Stimulated activated CD4-positive, alpha-beta T cell treated with anti-CD3 and anti-CD28 coated beads, TNF-alpha, amount 100 ng/mL, for 48 hours (primary cell): Measurements from ENCODE around the gene CDH13.

Source experiments
- DNase-seq, 3 donors: peaks; one replicate each; pipeline ENCODE4 v3.0.0-alpha.2; 2020; ENCODE audit warnings: low read depth in 3 of 3

The CDH13 gene

DNA sequence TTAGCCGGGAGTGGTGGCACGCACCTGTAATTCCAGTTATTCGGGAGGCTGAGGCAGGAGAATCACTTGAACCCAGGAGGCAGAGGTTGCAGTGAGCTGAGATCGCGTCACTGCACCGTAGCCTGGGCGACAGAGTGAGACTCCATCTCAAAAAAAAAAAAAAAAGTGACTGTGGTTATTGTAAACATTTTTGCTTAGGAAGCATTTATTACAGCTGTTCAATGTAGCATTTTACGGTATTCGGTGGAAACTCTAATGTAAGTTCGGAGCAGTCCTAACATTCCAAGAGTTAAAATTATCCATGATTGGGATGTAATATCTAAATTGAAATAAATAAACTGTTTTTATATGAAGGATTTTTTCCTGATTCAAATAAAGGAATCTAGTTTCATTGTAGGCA lies 926.2 kb downstream of the CDH13 start:
- DNase-seq, result no peak

DNA sequence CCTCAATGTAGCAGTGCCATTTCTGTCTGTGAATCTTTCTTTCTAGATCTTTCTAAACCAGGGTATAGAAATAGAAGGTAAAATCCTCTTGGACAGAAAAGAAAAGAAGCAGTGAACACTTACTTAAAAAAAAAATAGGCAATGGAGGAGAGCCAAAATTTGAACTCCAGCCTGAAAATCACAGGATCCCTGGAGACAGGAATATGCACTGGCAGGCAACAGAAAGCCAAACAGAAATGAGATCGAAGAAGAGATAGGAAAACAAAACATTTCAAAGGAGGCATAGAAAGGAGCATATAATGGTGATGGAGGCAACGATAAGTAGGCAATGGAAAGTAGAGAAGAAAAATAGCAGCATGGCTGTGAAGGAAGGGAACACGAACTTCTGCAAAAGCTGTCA lies 927.3 kb downstream of the CDH13 start:
- DNase-seq, result no peak

DNA sequence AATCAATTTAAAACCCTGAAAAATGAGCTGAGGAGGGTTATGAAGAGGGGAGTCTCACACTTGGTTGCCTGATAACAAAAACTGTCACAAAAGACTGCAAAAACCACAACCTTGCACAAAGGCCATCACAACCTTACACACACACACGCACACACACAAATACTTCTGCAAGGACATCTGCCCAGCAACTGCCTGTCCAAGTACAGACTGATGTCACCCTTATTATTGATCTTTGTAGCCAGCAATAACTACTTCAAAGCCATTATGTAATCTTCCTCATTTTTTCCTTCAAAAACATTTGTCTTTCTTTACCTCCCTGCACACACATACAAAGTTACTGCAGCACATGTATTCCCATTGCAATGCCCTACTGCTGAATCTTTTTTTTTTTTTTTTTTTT lies 927.8 kb downstream of the CDH13 start:
- no peak for DNase-seq

DNA sequence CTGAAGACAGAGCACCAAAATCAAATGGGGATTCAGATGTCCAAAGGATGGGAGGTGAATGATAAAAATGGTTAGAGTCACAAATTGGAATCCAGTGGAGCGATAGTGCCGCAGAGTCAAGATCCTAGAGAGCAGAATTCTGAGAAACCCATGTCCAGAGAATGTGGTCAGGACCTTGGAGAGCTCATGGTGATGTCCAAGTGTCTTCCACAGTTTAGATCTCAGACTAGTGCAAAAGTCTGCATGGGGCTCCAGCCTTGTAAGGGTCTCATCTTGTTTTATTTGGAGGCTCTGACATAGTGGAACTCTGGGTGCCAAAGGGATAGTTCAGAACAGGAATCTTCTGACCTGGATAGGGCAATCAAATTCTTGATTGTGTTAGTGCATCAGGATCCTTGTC lies 935.1 kb downstream of the CDH13 start:
- DNase-seq, result no peak

DNA sequence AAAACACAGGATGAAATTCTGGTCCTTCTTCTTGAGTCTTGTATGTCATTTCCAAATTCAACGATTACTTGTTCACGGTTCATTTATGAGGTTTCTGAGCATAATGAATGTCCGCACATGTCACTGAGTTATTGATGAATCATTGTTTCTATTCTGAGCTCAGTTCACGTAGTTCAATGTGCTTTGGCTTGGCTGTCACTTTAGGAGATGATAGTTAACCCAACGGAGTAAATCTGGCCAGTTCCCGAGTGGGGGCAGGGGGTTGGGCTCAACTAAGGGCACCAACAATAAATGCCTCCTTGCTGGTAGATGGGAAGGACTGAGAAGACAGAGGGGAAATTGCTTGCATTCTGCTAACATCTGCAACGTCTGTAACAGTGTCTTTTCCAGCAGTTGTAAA lies 941.6 kb downstream of the CDH13 start:
- no peak for DNase-seq

DNA sequence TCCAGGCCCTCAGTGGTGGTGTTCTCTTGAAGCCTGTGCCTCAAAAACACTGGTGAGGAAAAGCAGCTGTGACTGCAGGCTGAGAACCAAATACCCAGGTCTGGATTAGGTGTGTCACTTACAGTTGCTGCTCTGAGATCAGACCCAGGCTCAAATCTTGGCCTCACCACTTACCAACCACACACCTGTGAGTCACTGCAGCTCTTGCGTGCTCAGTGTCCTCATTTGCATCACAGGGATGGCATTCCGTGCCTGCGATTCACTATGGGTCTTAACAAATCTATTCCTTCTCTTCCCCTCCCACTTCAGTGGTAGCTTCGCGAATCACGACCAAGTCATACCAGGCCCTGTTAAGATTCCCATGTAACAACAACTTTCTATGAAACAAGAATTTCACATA lies 947.6 kb downstream of the CDH13 start:
- DNase-seq, result no peak

DNA sequence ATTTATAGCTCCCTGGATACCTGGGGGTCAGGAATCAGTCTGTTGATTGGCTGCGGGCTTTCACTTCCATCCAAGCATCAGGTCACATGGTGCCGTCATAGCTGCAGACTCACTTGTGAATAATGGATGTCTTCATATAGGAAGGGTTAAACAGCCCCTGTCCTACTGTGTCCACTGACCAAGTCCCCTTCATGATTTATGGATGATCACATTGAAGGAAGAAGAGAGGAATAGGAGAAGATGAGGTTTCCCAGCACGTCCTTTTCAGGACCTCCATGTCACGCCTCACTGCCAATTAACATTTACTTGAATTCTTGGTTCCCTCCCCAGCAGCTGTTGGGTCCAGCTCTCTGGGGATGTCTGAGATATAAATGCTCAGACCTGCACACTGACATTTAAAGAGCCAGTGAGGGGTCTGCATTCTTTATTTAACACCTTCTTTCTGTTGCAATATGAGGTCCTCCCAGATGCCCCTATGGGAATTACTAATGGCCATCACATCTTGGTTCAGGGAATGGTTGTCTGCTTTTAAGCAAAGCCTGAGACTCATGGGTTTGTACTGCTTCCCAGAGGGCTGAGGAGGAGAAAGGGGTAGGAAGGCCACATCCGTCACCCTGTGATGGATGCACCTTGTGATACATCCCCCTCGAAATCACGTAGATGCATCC lies 950.4 kb downstream of the CDH13 start:
- no peak for DNase-seq

DNA sequence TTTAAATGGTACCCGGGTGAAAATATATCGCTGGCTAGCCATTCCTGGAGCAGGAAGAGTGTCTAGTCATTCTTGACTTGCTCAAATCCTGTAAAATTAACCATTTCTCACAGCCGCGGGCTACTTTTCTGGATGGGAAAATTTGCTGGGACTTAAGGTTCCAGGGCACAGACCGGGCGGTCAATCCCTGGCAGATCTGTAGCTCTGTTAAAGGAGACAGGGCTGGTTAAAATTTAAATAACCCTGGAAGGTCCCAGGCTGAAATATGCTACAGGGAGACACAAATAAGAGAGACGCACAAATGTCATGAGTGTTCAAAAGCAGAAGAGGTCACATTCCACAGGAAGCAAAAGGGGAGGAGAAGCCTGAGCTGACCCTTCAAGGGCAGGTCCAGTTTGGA lies 951.4 kb downstream of the CDH13 start:
- no peak for DNase-seq

DNA sequence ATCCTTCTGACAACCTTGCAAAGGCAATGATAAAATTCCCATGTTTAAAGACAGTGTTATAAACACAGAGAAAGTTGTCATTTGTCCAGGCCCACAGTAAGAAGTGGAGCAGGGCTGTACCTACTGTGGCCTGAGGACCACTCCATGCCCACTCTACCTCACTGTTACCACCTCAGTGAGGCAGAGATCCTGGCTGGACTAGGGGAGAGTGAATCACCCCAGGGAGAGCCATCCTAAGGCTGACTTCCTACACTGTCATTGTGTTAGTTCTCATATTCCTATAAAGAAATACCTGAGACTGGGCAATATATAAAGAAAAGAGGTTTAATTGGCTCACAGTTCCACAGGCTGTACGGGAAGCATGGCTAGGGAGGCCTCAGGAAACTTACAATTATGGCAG lies 952.3 kb downstream of the CDH13 start:
- no peak for DNase-seq

DNA sequence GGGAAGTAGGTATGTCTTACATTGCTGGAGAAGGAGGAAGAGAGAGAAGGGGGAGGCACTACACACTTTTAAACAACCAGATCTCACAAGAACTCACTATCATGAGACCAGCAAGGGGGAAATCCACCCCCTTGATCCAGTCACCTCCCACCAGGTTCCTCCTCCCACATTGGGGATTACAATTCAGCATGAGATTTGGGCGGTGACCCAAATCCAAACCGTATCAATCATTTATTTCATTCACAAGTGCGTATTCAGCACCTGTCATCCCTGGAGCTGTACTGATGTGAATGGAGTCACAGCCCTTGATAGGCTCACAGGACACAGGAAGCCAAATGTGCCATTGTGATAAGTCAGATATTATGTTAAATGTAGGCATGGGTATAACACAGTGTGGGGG lies 952.7 kb downstream of the CDH13 start:
- DNase-seq, result no peak

DNA sequence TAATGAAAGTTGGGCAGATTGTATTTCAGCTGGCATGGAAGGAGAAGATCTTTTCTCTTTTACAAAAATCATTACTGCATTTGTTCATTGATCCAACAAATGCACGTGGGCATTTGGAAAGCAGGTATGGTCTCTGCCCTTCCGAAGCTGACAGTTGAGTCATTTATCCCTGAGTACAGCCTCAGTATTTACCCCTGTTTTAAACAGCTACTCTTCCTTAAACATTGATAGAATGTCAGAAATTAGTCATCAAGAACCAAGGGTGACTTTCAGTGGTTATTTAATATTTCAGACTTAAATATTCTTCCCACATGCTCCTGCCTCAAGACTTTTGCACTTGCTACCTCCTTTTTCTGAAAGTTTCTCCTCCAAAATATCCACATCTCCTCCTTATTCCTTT lies 954.3 kb downstream of the CDH13 start:
- DNase-seq, result no peak

DNA sequence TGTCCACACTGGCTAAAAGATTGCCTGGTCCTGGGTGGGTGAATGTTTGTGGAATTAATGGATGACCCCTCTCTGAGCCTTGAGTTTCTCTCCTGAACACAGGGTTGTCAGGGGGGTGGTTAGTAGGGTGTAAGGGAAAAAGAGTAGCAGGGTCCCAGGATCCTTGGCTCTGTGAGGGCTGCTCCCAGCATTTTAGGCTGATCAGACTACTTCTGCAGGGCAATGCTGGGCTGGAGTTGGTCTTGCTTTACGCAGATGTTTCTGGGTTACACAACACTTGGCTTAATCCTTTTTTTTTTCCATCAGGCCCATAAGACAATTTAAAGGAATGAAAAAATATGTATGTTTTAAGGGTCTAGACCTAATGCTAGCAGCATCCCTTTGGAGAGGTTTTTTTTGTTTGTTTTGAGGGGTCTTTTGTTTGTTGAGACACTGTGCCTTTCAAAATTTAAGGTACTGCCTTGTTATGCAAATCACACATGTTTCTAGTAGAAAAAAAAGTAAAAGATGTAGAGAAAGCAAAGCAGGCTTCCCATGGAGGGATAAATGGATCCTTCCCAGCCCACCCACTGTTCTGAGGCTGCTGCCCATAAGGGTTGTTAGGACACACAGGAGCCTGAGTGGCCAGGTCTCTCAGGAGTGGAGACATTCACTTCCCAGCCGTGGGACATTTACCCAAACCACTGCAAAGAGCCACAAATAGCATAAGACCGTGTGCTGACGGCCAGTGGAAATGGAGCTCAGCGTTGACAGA lies 955.4 kb downstream of the CDH13 start:
- DNase-seq, result no peak

DNA sequence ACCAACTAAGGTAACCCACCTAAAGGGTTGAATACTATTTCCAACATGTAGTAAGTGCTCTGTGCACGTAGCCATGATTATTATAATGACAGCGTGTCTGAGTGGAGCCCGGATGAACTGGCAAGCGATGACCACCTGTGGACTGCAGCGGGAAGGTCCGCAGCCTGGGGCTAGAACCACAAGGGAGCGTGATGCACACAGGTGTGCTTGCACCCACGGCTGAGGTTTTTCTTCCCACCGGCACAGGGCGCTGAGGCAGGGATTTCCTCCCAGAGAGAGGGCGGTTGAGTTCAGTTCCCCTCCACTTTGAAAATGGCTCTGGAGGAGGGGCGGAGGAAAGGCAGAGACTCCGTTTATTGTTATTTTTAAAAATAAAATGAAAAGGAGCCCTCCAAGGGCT lies 959.3 kb downstream of the CDH13 start:
- DNase-seq, result no peak

DNA sequence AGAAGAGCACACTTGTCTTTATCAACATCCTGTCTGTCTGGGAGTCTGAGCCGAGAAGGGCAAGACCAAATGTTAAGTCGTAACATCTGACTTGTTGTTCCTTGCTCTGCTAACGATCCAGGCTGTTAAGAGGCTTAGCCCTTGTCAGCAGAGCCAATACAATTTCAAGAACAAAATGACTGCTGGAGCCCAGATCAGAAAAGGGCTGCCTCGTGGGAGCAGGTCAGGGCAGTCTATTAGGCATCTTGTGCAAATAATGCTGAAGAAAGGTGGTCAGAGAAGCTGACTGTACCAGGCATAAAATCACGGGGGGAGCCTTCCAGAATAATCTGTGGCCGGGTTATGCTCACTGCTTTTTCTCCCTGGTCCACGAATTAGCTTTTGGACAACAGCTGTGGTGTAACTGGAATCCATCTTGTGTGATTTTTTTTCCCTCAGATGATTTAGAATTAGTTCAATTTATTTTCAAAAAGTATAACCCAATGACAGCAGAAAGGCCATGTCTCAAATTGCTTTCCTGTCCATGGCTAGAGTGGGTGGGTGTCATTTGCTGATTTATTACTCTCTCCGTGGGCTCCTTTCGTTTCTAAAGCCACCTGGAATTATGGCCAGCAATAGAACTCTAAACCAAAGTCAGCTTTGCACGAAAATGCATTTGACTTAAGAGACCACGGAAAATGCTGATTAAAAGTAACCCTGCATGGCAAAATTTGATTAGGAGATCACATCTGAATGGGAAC lies 959.9 kb downstream of the CDH13 start:
- no peak for DNase-seq

DNA sequence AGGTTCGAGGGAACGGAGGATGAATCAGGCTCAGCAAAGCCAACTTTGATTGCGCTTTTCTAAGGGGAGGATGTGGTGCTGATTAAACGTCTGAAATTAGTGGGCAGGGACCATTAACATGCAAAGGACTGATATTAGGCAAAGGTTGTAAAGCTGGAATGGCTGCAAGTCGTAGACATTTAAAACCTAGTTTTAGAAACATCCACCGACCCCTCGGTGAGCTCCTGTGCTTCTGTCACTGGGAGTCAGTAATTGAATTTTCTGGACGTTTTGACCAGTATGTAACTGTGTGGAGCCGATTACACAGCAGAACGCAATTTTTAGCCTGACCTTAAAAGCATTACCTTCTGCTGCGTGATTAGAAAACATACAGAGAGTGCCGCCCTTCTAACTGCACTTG lies 960.4 kb downstream of the CDH13 start:
- no peak for DNase-seq

DNA sequence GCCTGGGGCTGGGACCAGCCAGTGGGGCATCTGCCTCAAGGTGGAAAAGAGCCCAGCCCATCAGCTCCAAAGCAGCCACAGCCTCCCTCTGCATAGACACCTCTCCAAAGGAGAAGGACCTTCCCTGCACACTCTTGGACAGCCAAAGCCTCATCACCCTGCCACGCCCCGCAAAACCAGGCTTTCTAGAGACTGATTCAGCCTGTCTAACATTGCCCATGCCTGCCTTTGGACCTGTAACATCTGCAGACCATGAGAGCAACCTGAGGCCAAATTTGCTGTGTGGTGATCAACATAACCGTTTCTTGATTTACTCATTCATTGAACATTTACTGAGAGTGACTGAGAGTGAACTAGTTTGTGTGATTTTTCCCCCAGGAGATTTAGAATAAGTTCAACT lies 961.3 kb downstream of the CDH13 start:
- DNase-seq, result no peak

DNA sequence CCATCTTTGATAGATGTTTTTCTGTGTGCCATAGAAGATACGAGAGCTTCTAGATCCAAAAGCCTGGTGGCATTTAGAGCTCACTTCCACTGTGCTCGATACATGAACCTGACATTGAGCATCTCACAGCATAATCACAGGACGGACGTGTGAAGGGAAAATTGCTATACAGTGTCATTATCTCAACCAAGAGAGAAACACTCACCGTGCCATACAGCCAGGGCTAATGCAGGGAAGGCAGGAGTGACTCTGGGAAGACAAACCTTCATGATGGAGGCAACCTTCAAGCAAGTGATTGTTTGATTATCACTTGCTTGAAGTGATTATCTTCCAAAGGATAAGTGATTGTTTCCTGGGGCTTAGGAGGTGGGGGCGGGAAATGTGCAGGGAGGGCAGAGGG lies 962.8 kb downstream of the CDH13 start:
- DNase-seq, result no peak

DNA sequence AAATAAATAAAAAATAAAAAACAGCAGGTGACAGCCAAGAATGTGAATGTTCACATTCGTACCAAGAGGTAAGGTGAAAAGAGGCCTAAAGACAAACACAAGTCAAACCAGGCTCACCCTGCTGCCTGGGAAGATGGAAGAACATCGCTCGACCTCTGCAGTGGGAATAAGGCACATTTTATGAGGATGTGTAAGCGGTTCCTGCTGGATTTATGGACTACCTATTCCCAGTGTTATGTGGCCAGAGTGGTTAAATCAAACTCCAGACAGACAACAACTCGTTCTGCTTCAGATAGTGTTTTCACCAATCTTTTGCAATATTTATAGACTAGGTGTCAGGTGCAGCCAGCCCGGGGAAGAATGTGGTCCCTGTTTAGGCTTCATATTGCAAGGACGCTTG lies 966.0 kb downstream of the CDH13 start:
- DNase-seq, result no peak

DNA sequence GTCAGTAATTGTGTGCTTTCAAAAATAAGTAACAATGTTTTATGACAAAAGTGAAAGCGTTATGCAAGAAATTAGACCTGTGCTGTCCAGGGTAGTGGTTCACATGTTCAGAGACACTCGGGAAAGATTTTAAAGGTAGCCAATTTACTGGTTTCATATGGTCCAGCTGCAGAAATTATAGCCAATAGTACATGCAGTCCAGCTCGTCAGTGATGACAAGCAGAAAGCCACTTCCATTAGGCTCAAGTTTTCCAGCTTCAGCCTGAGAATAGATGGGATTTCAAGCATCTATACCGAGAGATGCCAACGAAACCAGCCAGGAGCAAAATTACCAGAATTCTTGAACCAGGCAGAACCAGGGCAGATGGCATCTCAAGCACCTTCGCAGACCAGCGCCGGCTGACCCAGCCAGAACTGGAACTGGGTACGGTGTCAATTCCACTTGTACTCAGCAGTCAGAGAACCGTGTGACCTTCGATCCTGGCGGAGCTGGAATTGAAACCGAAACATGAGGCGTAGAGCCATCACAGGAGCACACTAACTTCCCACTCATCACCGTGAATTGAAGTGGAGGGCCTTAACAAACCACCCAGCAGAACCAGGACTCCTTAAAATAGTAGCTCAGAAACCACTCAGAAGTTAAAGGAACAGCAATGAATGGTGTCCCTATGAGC lies 973.2 kb downstream of the CDH13 start:
- no peak for DNase-seq

DNA sequence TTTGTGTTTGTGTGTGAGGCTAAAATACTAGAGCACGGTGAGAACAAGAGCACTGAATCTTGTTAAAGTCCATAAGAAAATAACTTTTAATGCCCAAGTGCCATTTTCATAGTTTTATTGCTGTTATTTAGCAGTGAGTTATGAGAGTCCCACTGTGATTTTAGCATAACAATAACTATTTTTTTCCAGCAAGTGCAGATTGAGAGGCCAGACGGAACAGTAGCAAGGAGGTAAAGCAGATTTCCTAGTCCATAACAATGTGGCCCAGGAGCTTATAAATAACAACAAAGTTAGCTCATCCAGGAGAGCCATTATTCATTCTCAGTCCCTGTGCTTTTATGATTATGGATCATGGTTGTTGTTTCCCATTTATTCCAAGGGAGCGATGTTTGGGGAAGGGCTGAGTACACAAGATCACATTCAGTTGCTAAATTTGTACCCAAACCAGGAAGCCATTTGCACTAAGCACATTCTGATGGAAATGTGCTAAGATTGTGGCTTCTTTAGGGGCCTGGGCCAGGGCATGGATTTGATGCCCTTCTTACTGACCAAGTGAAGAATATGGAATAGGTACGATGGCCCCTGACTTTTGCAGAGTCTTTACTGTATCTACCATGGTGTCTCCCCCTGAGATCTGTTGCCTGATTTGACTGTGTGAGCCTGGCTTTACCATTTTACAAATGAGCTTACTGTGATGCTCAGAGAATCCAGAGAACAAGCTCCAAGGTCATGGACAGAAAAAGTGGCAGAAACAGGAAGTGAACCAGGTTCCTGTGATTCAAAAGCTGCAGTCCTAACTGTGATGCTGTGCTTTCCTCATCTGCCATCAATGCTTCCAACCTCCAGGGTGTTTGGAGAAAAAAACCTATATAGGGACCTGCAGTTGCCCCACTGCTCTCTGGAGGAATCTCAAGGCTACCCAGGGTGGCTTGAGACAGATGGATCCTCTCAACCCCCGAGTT lies 976.3 kb downstream of the CDH13 start:
- no peak for DNase-seq
